Measurements from ENCODE around the gene GSTM1. TPM values are rescaled to one million over a fixed set of nuclear protein-coding genes. Genes with fewer than 3 reads are reported as not detected.

The GSTM1 gene
- total and polyA plus RNA-seq, 2 of the 8 experiments (the other 6 are each of a cell fraction or from before 2014, with no cell fraction given) = 16.7 to 42.5 TPM

- no peak overlapping the region for H4K8ac ChIP-seq (ENCODE audit: extremely low read depth, insufficient read depth, low read length)
- H2BK20ac ChIP-seq (ENCODE audit: low read length) = no peak overlapping the region
- H3K14ac ChIP-seq (ENCODE audit: insufficient read length) = no peak overlapping the region
- no peak overlapping the region for H3K23ac ChIP-seq (ENCODE audit: insufficient read length)
- no peak overlapping the region for H2AK5ac ChIP-seq (ENCODE audit: low read depth, low read length)
- H2BK5ac ChIP-seq (ENCODE audit: low read depth, low read length) = no peak overlapping the region
- no peaks in the 10 kb centered on the region for H3K27me3 ChIP-seq (replicated peaks in 1 of 4; ENCODE audit: control insufficient read depth in 3 of 4, extremely low read depth in 1 of 4, insufficient read depth in 3 of 4, low read length in 3 of 4)
- H3K4me1 ChIP-seq (replicated peaks in 1 of 4; ENCODE audit: control insufficient read depth in 3 of 4, insufficient read depth in 4 of 4, low read length in 3 of 4) = no peaks in the 10 kb centered on the region
- 89% methylated on average over 7 of the region's 7 CpGs; no CpG with 5 or more reads in 1 of the 2 experiments for WGBS, 2 experiments (ENCODE audit: extremely low coverage in 1 of 2, insufficient coverage in 1 of 2, insufficient read length in 1 of 2, insufficient replicate concordance in 2 of 2, low coverage in 1 of 2, low lambda C conversion rate in 2 of 2, missing lambda C conversion rate in 1 of 2)
- POLR2A ChIA-PET (ENCODE audit: partially characterized antibody) = no interaction called here
- H2BK120ac ChIP-seq (replicated peaks; ENCODE audit: low read depth, low read length) = no peak overlapping the region
- no peaks in the 10 kb centered on the region for H3K23me2 ChIP-seq (ENCODE audit: low read depth, low read length)
- no peaks in the 10 kb centered on the region for H3K79me2 ChIP-seq (ENCODE audit: control insufficient read depth in 1 of 2, insufficient read depth in 2 of 2, low read length in 2 of 2)
- no peak overlapping the region for H3K27ac ChIP-seq (ENCODE audit: low read depth, low read length)
- DNase-seq (ENCODE audit: low read depth in 1 of 2, low spot score in 2 of 2) (no peak), FAIRE-seq (no peak)
- H4K5ac ChIP-seq (ENCODE audit: insufficient read length, low read depth, low read length) = no peak overlapping the region
- no peak overlapping the region for H2AFZ ChIP-seq (ENCODE audit: low read length)
- H3K56ac ChIP-seq (replicated peaks; ENCODE audit: insufficient read length, low read depth, low read length) = no peak overlapping the region
- H4K91ac ChIP-seq (replicated peaks; ENCODE audit: insufficient read length, low read length) = no peak overlapping the region
- no peaks in the 10 kb centered on the region for H4K20me1 ChIP-seq (replicated peaks in 1 of 2; ENCODE audit: control insufficient read depth in 1 of 2, insufficient read depth in 2 of 2, low read length in 2 of 2)
- H3K4me2 ChIP-seq (ENCODE audit: insufficient read depth in 1 of 2, low read depth in 2 of 2, low read length in 2 of 2) = no peak overlapping the region
- H3K9me3 ChIP-seq (ENCODE audit: insufficient read depth in 2 of 2, low read depth in 1 of 2, low read length in 1 of 2) = peaks cover 7% of the 10 kb centered on the region in 2 experiments
- no peak overlapping the region for H3K4me3 ChIP-seq (ENCODE audit: extremely low read depth in 1 of 4, insufficient read depth in 2 of 4, low read depth in 3 of 4, low read length in 4 of 4)
- H3K36me3 ChIP-seq (ENCODE audit: control insufficient read depth in 2 of 4, insufficient read depth in 4 of 4, low read length in 3 of 4) = no peaks in the 10 kb centered on the region
- no peak overlapping the region for H2BK12ac ChIP-seq (ENCODE audit: low read depth, low read length)
- H3K18ac ChIP-seq (ENCODE audit: extremely low read depth, low read length) = no peak overlapping the region
- no peak overlapping the region for H3K9ac ChIP-seq (replicated peaks in 1 of 4; ENCODE audit: extremely low read depth in 1 of 4, low read depth in 3 of 4, low read length in 3 of 4)
- no peaks in the 10 kb centered on the region for H3K79me1 ChIP-seq (ENCODE audit: low read depth, low read length)
- H3K4ac ChIP-seq (replicated peaks; ENCODE audit: insufficient read length, low read depth, low read length) = no peak overlapping the region
- TF ChIP-seq TCF12 (IDR thresholded peaks at IDR 0.05; ENCODE audit: low read depth, low read length) (no peak), POLR2A (IDR thresholded peaks at IDR 0.05; ENCODE audit: control extremely low read depth in 1 of 2, low read depth in 2 of 2, low read length in 2 of 2) (no peak), CEBPB (IDR thresholded peaks at IDR 0.05; ENCODE audit: low read depth, low read length) (peak; percentile 93), EZH2 (IDR thresholded peaks at IDR 0.05; ENCODE audit: low read depth, low read length, severe bottlenecking) (no peak)
- TF ChIP-seq, protein P1, sequence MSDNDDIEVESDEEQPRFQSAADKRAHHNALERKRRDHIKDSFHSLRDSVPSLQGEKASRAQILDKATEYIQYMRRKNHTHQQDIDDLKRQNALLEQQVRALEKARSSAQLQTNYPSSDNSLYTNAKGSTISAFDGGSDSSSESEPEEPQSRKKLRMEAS (IDR thresholded peaks at IDR 0.05) = no peak
- CTCF ChIA-PET (ENCODE audit: partially characterized antibody) = interaction anchor here (0.7 kb wide), 1 partner anchor 246 kb away, joined by 3 read pairs; no protein-coding TSS in a partner anchor
- no peak overlapping the region for H2BK15ac ChIP-seq (ENCODE audit: low read length)
Measured at GRCh38 chr1:109722908-109723691, 35.5 kb downstream of the GSTM1 start.
